D721Med (cell line): ENCODE results near the gene CDADC1.
A peak's percentile ranks its signal among the peaks of the same experiment; 100 is the strongest.

ENCODE experiments used
- DNase-seq: peaks from one replicate; pipeline ENCODE4 v3.0.0; 2011; ENCODE audit warnings: low spot score; ENCODE audit not compliant: insufficient read length
- FAIRE-seq: peaks from 2 replicates; lab custom pipeline; 2011; peaks lifted over from hg19 to GRCh38; lab: Jason Lieb, UNC
- CTCF ChIP-seq: IDR thresholded peaks from 2 replicates; pipeline ENCODE4 v1.5.1; 2012; ENCODE audit warnings: mild to moderate bottlenecking, control low read depth; ENCODE audit not compliant: insufficient read depth; ENCODE audit errors: missing control alignments

The CDADC1 gene

GRCh38 chr13:49298416-49298815 is 50.7 kb downstream of the CDADC1 start:
- FAIRE-seq (no peak), DNase-seq (no peak)
- no peak for TF ChIP-seq CTCF

GRCh38 chr13:49298903-49299605 is 51.3 kb downstream of the CDADC1 start:
- no peak for DNase-seq
- no peak for TF ChIP-seq CTCF
- no peak for FAIRE-seq

DNA sequence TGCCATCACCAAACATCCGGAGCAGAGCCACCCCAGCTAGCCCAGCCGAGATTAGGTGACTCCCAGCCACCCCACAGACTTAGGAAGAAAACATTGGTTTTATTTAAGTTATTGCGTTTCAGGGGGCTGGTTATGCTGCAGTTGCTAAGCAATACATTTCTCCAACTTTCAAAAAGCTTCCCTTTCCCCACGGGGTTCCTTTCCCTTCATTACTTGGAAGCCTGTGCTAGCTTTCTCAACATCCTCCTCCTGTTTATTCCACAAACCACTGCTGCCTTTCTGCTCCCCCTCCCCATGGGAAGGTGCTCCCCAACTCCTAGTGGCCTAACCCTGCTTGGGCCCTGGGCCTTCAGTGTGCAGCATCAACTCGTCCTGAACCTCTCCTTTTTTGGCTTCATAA is 52.6 kb downstream of the CDADC1 start:
- FAIRE-seq (no peak), DNase-seq (no peak)
- no peak for TF ChIP-seq CTCF

DNA sequence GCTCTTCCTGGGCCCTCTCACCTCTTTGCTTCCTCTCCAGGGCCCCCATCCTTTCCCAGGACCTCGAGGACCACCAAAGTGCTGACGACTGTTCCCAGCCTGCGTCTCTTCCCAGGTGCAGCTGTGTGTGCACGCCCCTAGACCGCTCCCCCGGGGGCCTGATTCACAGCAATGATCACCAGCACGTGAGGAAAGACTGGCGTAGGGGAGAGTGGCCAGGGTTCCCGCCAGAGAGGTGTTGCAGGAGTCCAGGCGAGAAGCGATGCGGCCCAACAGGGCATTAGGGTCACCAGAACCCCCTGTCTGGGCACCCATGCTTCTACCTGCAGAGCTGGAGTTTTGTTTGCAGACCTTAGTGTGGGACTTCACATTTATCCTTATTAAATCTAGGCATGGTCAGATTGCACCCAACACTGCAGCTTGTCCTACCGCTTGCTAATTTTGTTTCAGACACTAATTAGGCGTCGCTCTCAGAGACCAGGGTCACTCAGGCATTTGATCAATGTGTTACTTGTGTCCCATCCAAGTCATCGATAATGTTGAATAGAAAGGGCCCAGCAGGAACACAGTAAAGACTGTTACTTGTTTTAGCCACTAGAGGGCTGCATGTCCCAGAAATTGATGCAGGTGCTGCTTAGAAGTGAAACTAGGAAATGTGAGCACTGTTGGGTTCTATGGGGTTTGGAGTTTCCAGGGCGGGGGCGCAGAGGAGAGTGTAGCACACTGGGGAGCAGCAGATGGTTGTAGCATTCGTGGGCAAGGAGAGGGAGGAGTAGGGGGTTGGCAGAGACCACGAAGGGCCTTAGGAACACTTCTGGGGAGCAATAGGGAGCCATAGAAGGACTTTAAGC is 53.2 kb downstream of the CDADC1 start:
- FAIRE-seq, result peak; percentile 92
- peak; percentile 69 for DNase-seq
- TF ChIP-seq CTCF, result peak; percentile 92

DNA sequence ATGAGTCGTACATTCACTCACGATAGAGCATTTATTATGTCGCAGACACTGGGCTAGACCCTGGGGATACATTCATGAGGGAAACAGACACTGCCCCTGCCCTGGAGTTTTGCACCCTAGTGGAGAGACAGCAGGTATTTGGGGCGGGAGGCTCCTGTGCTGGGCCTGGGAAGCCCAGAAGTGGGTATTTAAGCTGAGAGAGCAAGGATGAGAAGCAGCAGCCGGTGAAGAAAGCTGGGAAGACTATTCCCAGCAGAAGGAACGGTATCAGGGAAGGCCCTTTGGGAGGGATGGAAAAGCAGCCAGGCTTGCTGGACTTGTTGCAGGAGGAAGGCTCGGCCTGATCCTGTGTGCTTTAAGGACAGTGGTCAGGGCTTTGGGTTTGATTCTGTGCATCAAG is 54.5 kb downstream of the CDADC1 start:
- TF ChIP-seq CTCF, result no peak
- FAIRE-seq (no peak), DNase-seq (no peak)

DNA sequence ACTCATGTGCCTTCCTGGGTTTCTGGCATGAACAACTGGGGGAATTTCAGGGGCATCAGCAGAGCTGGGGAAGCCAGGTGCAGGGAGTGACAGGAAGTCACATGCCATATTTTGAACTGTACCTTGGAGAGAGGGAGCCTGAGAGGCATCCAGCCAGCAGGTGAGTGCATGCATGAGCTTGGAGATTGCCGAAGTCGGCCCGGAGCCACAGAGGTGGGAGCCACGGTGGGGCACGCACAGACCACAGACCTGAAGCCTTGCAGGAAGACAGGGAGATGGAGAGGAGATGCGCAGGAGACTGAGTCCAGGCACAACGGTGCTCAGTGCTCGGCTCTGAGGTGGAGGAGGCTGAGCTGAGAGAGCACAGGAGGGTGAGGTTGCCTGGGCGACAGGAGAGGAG is 55.1 kb downstream of the CDADC1 start:
- DNase-seq (no peak), FAIRE-seq (no peak)
- TF ChIP-seq CTCF, result no peak
